ENCODE measurements around the gene SIRPD. TPM values are rescaled to one million over a fixed set of nuclear protein-coding genes. Genes with fewer than 3 reads are reported as not detected.
"Not testable (repeated sequence)": the region's sequence is repeated elsewhere in the genome, so short reads cannot be mapped to it uniquely, and the experiment has no call there.

Gene SIRPD
- total RNA-seq, 5 donors from 2014 or later (not counting 1 experiment from before 2014, with no cell fraction given): 0.19 to 0.25 (median 0.23) TPM; not detected in 2

DNA sequence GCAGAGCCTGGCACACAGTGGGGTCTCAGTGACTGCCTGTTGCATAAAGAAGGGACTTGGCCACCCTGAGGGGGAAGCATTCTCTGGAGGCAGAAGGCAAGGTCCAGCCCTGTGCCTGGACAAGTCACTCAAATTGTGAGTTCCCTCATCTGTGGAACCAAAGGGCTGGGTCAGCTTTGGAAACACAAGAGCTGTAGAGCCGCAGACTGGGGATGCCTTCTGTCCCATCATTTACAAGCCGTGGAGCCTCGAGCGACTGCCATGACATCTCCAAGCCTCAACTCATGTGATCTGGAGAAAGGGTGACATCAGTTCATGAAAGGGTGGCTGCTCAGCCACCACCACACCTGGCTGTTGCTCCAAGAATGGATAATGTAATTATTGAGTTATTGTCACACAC is 20.4 kb upstream of the SIRPD start:
- DNase-seq (no peak), ATAC-seq (replicated peaks in 1 of 4) (no peak)
- H3K27me3 Mint-ChIP-seq: no peaks in the 10 kb centered on the region
- H3K36me3 Mint-ChIP-seq: peaks cover 8% of the 10 kb centered on the region
- CTCF ChIA-PET: no interaction called here
- H3K4me3 Mint-ChIP-seq: no peak overlapping the region
- Histone ChIP-seq H3K9me3 (no peaks in the 10 kb centered on the region), H3K27me3 (replicated peaks in 1 of 2; ENCODE audit: control insufficient read depth in 2 of 2, extremely low read depth in 1 of 2, insufficient read depth in 2 of 2, low read length in 1 of 2) (no peaks in the 10 kb centered on the region), H3K27ac (ENCODE audit: low read length) (no peak overlapping the region), H3K36me3 (ENCODE audit: control insufficient read depth in 2 of 2, extremely low read depth in 1 of 2, insufficient read depth in 1 of 2, low read length in 1 of 2) (no peaks in the 10 kb centered on the region), H3K4me1 (ENCODE audit: control insufficient read depth in 1 of 2, extremely low read depth in 1 of 2, insufficient read depth in 2 of 2, low read length in 2 of 2) (no peaks in the 10 kb centered on the region), H3K4me3 (ENCODE audit: control insufficient read depth in 1 of 2, extremely low read depth in 1 of 2, low read length in 1 of 2) (no peak overlapping the region)
- 100% methylated on average over 1 of the region's 4 CpGs for WGBS (ENCODE audit: insufficient coverage)
- H3K9me3 Mint-ChIP-seq: no peaks in the 10 kb centered on the region
- POLR2A ChIA-PET: no interaction called here
- H3K27ac Mint-ChIP-seq: no peak overlapping the region
- no peaks in the 10 kb centered on the region for H3K4me1 Mint-ChIP-seq

DNA sequence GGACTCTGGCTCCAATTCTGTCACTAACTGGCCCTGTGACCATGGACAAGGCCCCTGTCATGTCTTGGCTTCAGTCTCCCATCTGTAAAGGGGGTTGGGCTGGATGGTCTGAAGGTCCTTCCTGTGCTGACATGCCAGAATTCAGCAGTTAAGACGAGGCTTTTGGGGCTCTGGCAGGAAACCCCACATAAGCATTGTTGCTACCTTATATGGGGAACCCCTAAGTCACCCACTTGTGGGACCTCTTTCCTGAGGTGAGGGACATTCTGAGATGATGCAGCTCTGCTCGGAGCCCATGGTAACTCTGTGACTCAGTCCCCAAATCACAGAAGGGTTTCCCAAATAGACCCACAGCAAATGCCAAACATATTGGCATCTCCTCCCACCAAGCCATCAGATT is 19.8 kb upstream of the SIRPD start:
- H3K9me3 Mint-ChIP-seq; H3K4me3 Mint-ChIP-seq; ATAC-seq (replicated peaks in 1 of 4); H3K36me3 Mint-ChIP-seq; H3K4me1 Mint-ChIP-seq; H3K27ac Mint-ChIP-seq; H3K27me3 ChIP-seq (replicated peaks in 1 of 2; ENCODE audit: control insufficient read depth in 2 of 2, extremely low read depth in 1 of 2, insufficient read depth in 2 of 2, low read length in 1 of 2); H3K27ac ChIP-seq (ENCODE audit: low read length); H3K27me3 Mint-ChIP-seq; H3K4me3 ChIP-seq (ENCODE audit: control insufficient read depth in 1 of 2, extremely low read depth in 1 of 2, low read length in 1 of 2); H3K36me3 ChIP-seq (ENCODE audit: control insufficient read depth in 2 of 2, extremely low read depth in 1 of 2, insufficient read depth in 1 of 2, low read length in 1 of 2); POLR2A ChIA-PET; H3K9me3 ChIP-seq; CTCF ChIA-PET; DNase-seq; H3K4me1 ChIP-seq (ENCODE audit: control insufficient read depth in 1 of 2, extremely low read depth in 1 of 2, insufficient read depth in 2 of 2, low read length in 2 of 2): not testable (repeated sequence)
- 40% methylated on average over 1 of the region's 2 CpGs for WGBS (ENCODE audit: insufficient coverage)

DNA sequence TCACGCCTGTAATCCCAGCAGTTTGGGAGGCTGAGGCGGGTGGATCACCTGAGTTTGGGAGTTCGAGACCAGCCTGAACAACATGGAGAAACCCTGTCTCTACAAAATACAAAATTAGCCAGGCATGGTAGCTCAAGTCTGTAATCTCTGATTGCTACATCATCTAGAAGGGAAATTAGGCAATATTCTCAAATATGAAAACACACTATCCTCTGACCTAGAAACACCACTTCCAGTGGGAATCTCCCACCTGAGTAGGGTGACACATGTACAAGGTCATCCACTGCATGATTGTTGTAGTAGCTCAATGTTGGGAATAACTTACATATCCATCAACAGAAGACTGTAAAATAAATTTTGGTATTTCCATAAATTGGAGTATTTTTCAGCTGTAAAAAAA is 19.1 kb upstream of the SIRPD start:
- no peak overlapping the region for H3K27ac ChIP-seq (ENCODE audit: low read length)
- ChIA-PET CTCF (no interaction called here), POLR2A (no interaction called here)
- no peaks in the 10 kb centered on the region for H3K36me3 ChIP-seq (ENCODE audit: control insufficient read depth in 2 of 2, extremely low read depth in 1 of 2, insufficient read depth in 1 of 2, low read length in 1 of 2)
- DNase-seq (no peak), ATAC-seq (replicated peaks in 1 of 4) (no peak)
- no peak overlapping the region for H3K27ac Mint-ChIP-seq
- no peaks in the 10 kb centered on the region for H3K27me3 Mint-ChIP-seq
- H3K4me3 ChIP-seq (ENCODE audit: control insufficient read depth in 1 of 2, extremely low read depth in 1 of 2, low read length in 1 of 2): no peak overlapping the region
- H3K36me3 Mint-ChIP-seq: peaks cover 11% of the 10 kb centered on the region
- no peaks in the 10 kb centered on the region for H3K4me1 ChIP-seq (ENCODE audit: control insufficient read depth in 1 of 2, extremely low read depth in 1 of 2, insufficient read depth in 2 of 2, low read length in 2 of 2)
- no peak overlapping the region for H3K4me3 Mint-ChIP-seq
- no peaks in the 10 kb centered on the region for H3K27me3 ChIP-seq (replicated peaks in 1 of 2; ENCODE audit: control insufficient read depth in 2 of 2, extremely low read depth in 1 of 2, insufficient read depth in 2 of 2, low read length in 1 of 2)
- WGBS (ENCODE audit: insufficient coverage): 100% methylated on average over 2 of the region's 3 CpGs
- H3K9me3 ChIP-seq: no peaks in the 10 kb centered on the region
- no peaks in the 10 kb centered on the region for H3K9me3 Mint-ChIP-seq
- no peaks in the 10 kb centered on the region for H3K4me1 Mint-ChIP-seq

DNA sequence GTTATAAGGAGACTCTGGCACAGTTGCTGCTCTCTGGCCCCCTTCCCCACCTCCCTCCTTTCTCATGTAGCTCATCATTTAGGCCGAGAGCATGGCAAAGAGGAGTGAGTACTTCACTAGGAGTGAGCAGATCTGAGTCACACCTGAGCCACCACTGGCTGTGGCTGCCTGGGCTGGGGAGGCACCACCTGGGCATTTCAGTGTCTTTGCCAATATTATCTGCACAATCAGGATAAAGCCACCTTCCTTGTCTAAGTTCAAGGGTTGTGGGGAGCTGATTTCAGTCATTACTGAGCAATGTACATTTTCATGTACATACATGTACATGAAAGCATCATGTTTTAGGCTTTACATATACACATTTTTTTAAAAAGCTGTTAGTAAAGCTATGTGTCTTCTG is 18.5 kb upstream of the SIRPD start:
- ATAC-seq (replicated peaks in 1 of 4); H3K27me3 ChIP-seq (replicated peaks in 1 of 2; ENCODE audit: control insufficient read depth in 2 of 2, extremely low read depth in 1 of 2, insufficient read depth in 2 of 2, low read length in 1 of 2); H3K4me1 Mint-ChIP-seq; H3K36me3 ChIP-seq (ENCODE audit: control insufficient read depth in 2 of 2, extremely low read depth in 1 of 2, insufficient read depth in 1 of 2, low read length in 1 of 2); H3K9me3 ChIP-seq; H3K4me3 ChIP-seq (ENCODE audit: control insufficient read depth in 1 of 2, extremely low read depth in 1 of 2, low read length in 1 of 2); H3K4me1 ChIP-seq (ENCODE audit: control insufficient read depth in 1 of 2, extremely low read depth in 1 of 2, insufficient read depth in 2 of 2, low read length in 2 of 2); DNase-seq; POLR2A ChIA-PET; H3K27ac Mint-ChIP-seq; H3K27ac ChIP-seq (ENCODE audit: low read length); H3K27me3 Mint-ChIP-seq; CTCF ChIA-PET; H3K9me3 Mint-ChIP-seq; H3K4me3 Mint-ChIP-seq: not testable (repeated sequence)
- no CpG with 5 or more reads among the region's 1 CpG for WGBS (ENCODE audit: insufficient coverage)
- H3K36me3 Mint-ChIP-seq: peaks cover 11% of the 10 kb centered on the region

DNA sequence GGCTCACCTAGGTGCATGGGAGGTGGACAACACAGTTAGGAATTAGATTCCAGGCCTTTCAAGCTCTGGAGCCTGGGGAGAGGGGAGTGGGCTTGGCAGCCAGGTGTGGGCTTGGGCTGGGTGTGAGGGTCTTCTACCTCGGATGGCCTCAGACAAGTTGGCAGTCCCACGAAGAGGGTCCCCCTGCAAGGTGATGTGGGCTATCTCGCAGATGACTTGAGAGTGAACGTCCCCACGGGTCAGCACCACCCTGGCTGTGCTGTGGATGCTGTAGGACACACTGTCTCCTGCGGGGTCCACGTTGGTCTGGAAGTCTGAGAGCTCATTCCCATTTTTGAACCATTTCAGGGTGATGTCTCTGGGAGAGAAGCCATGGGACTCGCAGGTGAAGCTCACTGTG is 14.1 kb upstream of the SIRPD start:
- H3K27ac ChIP-seq (ENCODE audit: low read length); POLR2A ChIA-PET; H3K36me3 ChIP-seq (ENCODE audit: control insufficient read depth in 2 of 2, extremely low read depth in 1 of 2, insufficient read depth in 1 of 2, low read length in 1 of 2); H3K4me3 Mint-ChIP-seq; H3K4me3 ChIP-seq (ENCODE audit: control insufficient read depth in 1 of 2, extremely low read depth in 1 of 2, low read length in 1 of 2); H3K9me3 ChIP-seq; CTCF ChIA-PET; H3K9me3 Mint-ChIP-seq; H3K27me3 Mint-ChIP-seq; ATAC-seq (replicated peaks in 1 of 4); H3K27me3 ChIP-seq (replicated peaks in 1 of 2; ENCODE audit: control insufficient read depth in 2 of 2, extremely low read depth in 1 of 2, insufficient read depth in 2 of 2, low read length in 1 of 2); H3K4me1 ChIP-seq (ENCODE audit: control insufficient read depth in 1 of 2, extremely low read depth in 1 of 2, insufficient read depth in 2 of 2, low read length in 2 of 2); DNase-seq; H3K27ac Mint-ChIP-seq; H3K4me1 Mint-ChIP-seq: not testable (repeated sequence)
- H3K36me3 Mint-ChIP-seq: peaks cover 13% of the 10 kb centered on the region
- WGBS (ENCODE audit: insufficient coverage): 83% methylated on average over 8 of the region's 8 CpGs

DNA sequence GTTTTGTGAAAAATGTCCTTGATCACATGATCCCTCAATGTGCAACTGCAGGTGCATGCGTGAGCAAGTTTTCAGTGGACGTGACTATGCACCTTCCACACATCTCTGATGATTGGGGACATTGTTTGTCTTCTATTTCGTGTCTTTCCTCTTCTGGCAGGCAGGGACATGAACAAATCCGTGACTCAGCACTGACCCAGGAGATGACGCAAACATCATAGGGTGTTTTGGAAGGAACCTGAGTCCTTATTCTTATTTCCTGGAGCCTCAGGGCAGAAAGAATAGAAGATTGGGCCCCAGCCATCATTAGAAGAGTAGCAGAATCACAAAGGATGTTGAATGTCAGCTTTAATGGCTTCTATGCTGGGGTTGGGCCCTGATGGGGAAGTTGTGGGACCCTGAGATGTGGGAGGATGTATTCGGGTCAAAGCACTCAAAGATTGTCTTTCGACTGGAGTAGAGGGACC is 11.9 kb upstream of the SIRPD start:
- Mint-ChIP-seq H3K4me1 (no peaks in the 10 kb centered on the region), H3K27ac (no peak overlapping the region), H3K36me3 (peaks cover 21% of the 10 kb centered on the region), H3K4me3 (no peak overlapping the region), H3K27me3 (no peaks in the 10 kb centered on the region), H3K9me3 (no peaks in the 10 kb centered on the region)
- ATAC-seq (replicated peaks in 1 of 4): no peak
- Histone ChIP-seq H3K27ac (ENCODE audit: low read length) (no peak overlapping the region), H3K4me1 (ENCODE audit: control insufficient read depth in 1 of 2, extremely low read depth in 1 of 2, insufficient read depth in 2 of 2, low read length in 2 of 2) (no peaks in the 10 kb centered on the region), H3K9me3 (no peaks in the 10 kb centered on the region), H3K27me3 (replicated peaks in 1 of 2; ENCODE audit: control insufficient read depth in 2 of 2, extremely low read depth in 1 of 2, insufficient read depth in 2 of 2, low read length in 1 of 2) (no peaks in the 10 kb centered on the region), H3K36me3 (ENCODE audit: control insufficient read depth in 2 of 2, extremely low read depth in 1 of 2, insufficient read depth in 1 of 2, low read length in 1 of 2) (peaks cover 0 to 7% of the 10 kb centered on the region in 2 donors), H3K4me3 (ENCODE audit: control insufficient read depth in 1 of 2, extremely low read depth in 1 of 2, low read length in 1 of 2) (no peak overlapping the region)
- POLR2A ChIA-PET: no interaction called here
- DNase-seq: peak in 1 of 35 experiments; percentile 8
- CTCF ChIA-PET: no interaction called here
- 100% methylated on average over 2 of the region's 7 CpGs for WGBS (ENCODE audit: insufficient coverage)

DNA sequence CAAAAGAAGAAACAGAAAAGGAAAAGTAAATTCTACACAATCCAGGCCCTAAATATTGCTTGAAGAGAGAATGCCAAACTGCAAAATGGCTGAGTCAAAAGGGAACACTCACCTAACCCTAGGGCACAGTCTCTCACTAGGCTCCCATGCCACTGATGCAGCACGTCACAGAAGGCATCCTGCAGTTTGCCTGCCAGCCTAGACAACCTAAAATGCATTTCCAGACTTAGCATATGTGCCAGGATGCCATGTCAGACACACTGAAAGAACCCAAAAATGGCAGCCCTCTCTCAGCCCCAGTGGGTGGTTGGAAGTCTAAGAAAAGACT is 10.6 kb upstream of the SIRPD start:
- no peaks in the 10 kb centered on the region for H3K4me1 Mint-ChIP-seq
- Histone ChIP-seq H3K4me1 (ENCODE audit: control insufficient read depth in 1 of 2, extremely low read depth in 1 of 2, insufficient read depth in 2 of 2, low read length in 2 of 2) (no peaks in the 10 kb centered on the region), H3K27ac (ENCODE audit: low read length) (no peak overlapping the region), H3K4me3 (ENCODE audit: control insufficient read depth in 1 of 2, extremely low read depth in 1 of 2, low read length in 1 of 2) (no peak overlapping the region), H3K27me3 (replicated peaks in 1 of 2; ENCODE audit: control insufficient read depth in 2 of 2, extremely low read depth in 1 of 2, insufficient read depth in 2 of 2, low read length in 1 of 2) (no peaks in the 10 kb centered on the region), H3K9me3 (no peaks in the 10 kb centered on the region), H3K36me3 (ENCODE audit: control insufficient read depth in 2 of 2, extremely low read depth in 1 of 2, insufficient read depth in 1 of 2, low read length in 1 of 2) (peaks cover 0 to 7% of the 10 kb centered on the region in 2 donors)
- no peak overlapping the region for H3K27ac Mint-ChIP-seq
- ChIA-PET POLR2A (no interaction called here), CTCF (no interaction called here)
- ATAC-seq (replicated peaks in 1 of 4): no peak
- H3K4me3 Mint-ChIP-seq: no peak overlapping the region
- WGBS (ENCODE audit: insufficient coverage): 100% methylated on average over 1 of the region's 1 CpG
- no peaks in the 10 kb centered on the region for H3K27me3 Mint-ChIP-seq
- peaks cover 3 to 4% (median 4%) of the 10 kb centered on the region in 3 donors for H3K9me3 Mint-ChIP-seq
- no peak for DNase-seq
- peaks cover 29% of the 10 kb centered on the region for H3K36me3 Mint-ChIP-seq
